ENCODE measurements around the gene STX4. TPM values are rescaled to one million over a fixed set of nuclear protein-coding genes. Genes with fewer than 3 reads are reported as not detected.

Gene STX4
- total RNA-seq, 1 experiment from 2014 or later: 65.2 TPM

DNA sequence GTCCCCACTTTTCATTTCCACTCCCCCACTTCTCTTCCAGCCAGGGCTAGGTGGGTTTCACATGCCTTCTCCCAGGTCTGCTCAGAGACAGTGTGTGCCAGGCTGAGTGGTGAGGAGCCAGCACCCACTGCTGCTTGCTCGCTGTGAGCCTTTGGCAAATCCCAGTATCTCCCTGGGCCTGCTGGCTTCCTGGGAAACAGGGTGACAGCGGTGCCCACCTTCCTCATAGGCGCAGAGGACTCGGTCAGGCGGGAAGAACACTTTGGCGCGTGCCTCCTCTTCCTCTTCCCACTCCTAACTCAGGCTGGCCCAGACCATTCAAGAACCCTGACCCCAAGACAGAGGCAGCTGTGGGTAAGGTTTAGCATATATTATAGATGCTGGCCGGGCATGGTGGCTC is 55.8 kb downstream of the STX4 start:
- no peak for ATAC-seq
- in situ Hi-C loops (cut with HindIII; ENCODE audit: low pct_unique_long_range_greater_than_20kb, low sequenced_read_pairs) (no loop called here), intact Hi-C loops (cut with micrococcal nuclease; ENCODE audit: unreplicated experiment) (no loop called here)
- Histone ChIP-seq H3K27me3 (ENCODE audit: control insufficient read depth, insufficient read depth, low read length) (no peaks in the 10 kb centered on the region), H3K9me3 (ENCODE audit: control insufficient read depth, insufficient read depth, low read depth, low read length) (no peaks in the 10 kb centered on the region), H3K27ac (ENCODE audit: low read length) (no peak overlapping the region), H3K36me3 (ENCODE audit: control insufficient read depth, insufficient read depth, low read length) (no peaks in the 10 kb centered on the region; the same call in 1 of the 2 replicates), H3K4me1 (ENCODE audit: control insufficient read depth, insufficient read depth, low read length) (peaks cover 4% of the 10 kb centered on the region; the same call in 1 of the 2 replicates), H3K4me3 (ENCODE audit: low read depth in 2 of 2, low read length in 2 of 2) (no peak overlapping the region)
- POLR2A ChIA-PET: interaction anchor here (0.5 kb wide), 1 partner anchor 348 kb away, joined by 3 read pairs; no protein-coding TSS in a partner anchor
- CTCF ChIA-PET: no interaction called here
- no peak for DNase-seq (ENCODE audit: low read depth, low spot score)
- TF ChIP-seq POLR2AphosphoS5 (IDR thresholded peaks at IDR 0.05; ENCODE audit: low read depth, low read length): no peak
- TF ChIP-seq, protein P1, sequence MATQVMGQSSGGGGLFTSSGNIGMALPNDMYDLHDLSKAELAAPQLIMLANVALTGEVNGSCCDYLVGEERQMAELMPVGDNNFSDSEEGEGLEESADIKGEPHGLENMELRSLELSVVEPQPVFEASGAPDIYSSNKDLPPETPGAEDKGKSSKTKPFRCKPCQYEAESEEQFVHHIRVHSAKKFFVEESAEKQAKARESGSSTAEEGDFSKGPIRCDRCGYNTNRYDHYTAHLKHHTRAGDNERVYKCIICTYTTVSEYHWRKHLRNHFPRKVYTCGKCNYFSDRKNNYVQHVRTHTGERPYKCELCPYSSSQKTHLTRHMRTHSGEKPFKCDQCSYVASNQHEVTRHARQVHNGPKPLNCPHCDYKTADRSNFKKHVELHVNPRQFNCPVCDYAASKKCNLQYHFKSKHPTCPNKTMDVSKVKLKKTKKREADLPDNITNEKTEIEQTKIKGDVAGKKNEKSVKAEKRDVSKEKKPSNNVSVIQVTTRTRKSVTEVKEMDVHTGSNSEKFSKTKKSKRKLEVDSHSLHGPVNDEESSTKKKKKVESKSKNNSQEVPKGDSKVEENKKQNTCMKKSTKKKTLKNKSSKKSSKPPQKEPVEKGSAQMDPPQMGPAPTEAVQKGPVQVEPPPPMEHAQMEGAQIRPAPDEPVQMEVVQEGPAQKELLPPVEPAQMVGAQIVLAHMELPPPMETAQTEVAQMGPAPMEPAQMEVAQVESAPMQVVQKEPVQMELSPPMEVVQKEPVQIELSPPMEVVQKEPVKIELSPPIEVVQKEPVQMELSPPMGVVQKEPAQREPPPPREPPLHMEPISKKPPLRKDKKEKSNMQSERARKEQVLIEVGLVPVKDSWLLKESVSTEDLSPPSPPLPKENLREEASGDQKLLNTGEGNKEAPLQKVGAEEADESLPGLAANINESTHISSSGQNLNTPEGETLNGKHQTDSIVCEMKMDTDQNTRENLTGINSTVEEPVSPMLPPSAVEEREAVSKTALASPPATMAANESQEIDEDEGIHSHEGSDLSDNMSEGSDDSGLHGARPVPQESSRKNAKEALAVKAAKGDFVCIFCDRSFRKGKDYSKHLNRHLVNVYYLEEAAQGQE (IDR thresholded peaks at IDR 0.05; ENCODE audit: insufficient read depth in 1 of 2, low read depth in 2 of 2, low read length in 1 of 2): no peak
- TF ChIP-seq TCF7L2 (IDR thresholded peaks at IDR 0.05; ENCODE audit: low read depth, low read length): no peak
- no peak for TF ChIP-seq SIN3A (IDR thresholded peaks at IDR 0.05; ENCODE audit: borderline replicate concordance, insufficient read depth, low read depth, low read length)
- TF ChIP-seq, protein P2, sequence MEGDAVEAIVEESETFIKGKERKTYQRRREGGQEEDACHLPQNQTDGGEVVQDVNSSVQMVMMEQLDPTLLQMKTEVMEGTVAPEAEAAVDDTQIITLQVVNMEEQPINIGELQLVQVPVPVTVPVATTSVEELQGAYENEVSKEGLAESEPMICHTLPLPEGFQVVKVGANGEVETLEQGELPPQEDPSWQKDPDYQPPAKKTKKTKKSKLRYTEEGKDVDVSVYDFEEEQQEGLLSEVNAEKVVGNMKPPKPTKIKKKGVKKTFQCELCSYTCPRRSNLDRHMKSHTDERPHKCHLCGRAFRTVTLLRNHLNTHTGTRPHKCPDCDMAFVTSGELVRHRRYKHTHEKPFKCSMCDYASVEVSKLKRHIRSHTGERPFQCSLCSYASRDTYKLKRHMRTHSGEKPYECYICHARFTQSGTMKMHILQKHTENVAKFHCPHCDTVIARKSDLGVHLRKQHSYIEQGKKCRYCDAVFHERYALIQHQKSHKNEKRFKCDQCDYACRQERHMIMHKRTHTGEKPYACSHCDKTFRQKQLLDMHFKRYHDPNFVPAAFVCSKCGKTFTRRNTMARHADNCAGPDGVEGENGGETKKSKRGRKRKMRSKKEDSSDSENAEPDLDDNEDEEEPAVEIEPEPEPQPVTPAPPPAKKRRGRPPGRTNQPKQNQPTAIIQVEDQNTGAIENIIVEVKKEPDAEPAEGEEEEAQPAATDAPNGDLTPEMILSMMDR (IDR thresholded peaks at IDR 0.05): no peak
- BruUV-seq (replicated peaks): no TSS peak

Other genes with a start within 250 kb of the STX4 start
- gene ZNF629, start 246.4 kb upstream of the STX4 start, total RNA-seq (2021; ENCODE audit: unreplicated experiment): 19.2 TPM
- 45.8 TPM for gene BCL7C, start 139.5 kb upstream of the STX4 start, total RNA-seq (2021; ENCODE audit: unreplicated experiment)
- 2.9 TPM for gene CTF1, start 136.9 kb upstream of the STX4 start, total RNA-seq (2021; ENCODE audit: unreplicated experiment)
- gene FBXL19, start 110.0 kb upstream of the STX4 start, total RNA-seq (2021; ENCODE audit: unreplicated experiment): 52.3 TPM
- gene ORAI3, start 84.5 kb upstream of the STX4 start, total RNA-seq (2021; ENCODE audit: unreplicated experiment): 26.9 TPM
- gene SETD1A, start 75.8 kb upstream of the STX4 start, total RNA-seq (2021; ENCODE audit: unreplicated experiment): 38.7 TPM
- gene HSD3B7, start 48.4 kb upstream of the STX4 start, total RNA-seq (2021; ENCODE audit: unreplicated experiment): 5.4 TPM
- 3.7 TPM for gene STX1B, start 22.9 kb upstream of the STX4 start, total RNA-seq (2021; ENCODE audit: unreplicated experiment)
- 21.5 TPM for gene ZNF668, start 40.7 kb downstream of the STX4 start, total RNA-seq (2021; ENCODE audit: unreplicated experiment)
- gene ZNF646, start 40.9 kb downstream of the STX4 start, total RNA-seq (2021; ENCODE audit: unreplicated experiment): 26.8 TPM
- 3.4 TPM for gene PRSS53, start 55.4 kb downstream of the STX4 start, total RNA-seq (2021; ENCODE audit: unreplicated experiment)
- 109 TPM for gene VKORC1, start 61.2 kb downstream of the STX4 start, total RNA-seq (2021; ENCODE audit: unreplicated experiment)
- gene BCKDK, start 74.8 kb downstream of the STX4 start, total RNA-seq (2021; ENCODE audit: unreplicated experiment): 60.4 TPM
- 48.3 TPM for gene KAT8, start 84.1 kb downstream of the STX4 start, total RNA-seq (2021; ENCODE audit: unreplicated experiment)
- gene PRSS8, start 102.2 kb downstream of the STX4 start, total RNA-seq (2021; ENCODE audit: unreplicated experiment): 0.15 TPM
- 0.23 TPM for gene PRSS36, start 116.5 kb downstream of the STX4 start, total RNA-seq (2021; ENCODE audit: unreplicated experiment)
- 441 TPM for gene FUS, start 146.6 kb downstream of the STX4 start, total RNA-seq (2021; ENCODE audit: unreplicated experiment)
- gene PYCARD, start 169.2 kb downstream of the STX4 start, total RNA-seq (2021; ENCODE audit: unreplicated experiment): 99.4 TPM
- gene TRIM72, start 180.6 kb downstream of the STX4 start, total RNA-seq (2021; ENCODE audit: unreplicated experiment): 0.08 TPM
- gene PYDC1, start 183.6 kb downstream of the STX4 start, total RNA-seq (2021; ENCODE audit: unreplicated experiment): not detected
- 1.3 TPM for gene ITGAM, start 226.4 kb downstream of the STX4 start, total RNA-seq (2021; ENCODE audit: unreplicated experiment)

Measured in Panc1 (cell line).